K562 (cell line): ENCODE measurements around the gene UBXN4. TPM values are rescaled to one million over a fixed set of nuclear protein-coding genes. Genes with fewer than 3 reads are reported as not detected.

Experiments
- ADNP ChIP-seq: fragments of 200-800 bp; sonication (Bioruptor generic); IDR thresholded peaks from 2 replicates; pipeline ENCODE4 v1.6.1; 2016; ENCODE audit warnings: missing genetic modification characterization, missing compliant biosample characterization
- ATF6 ChIP-seq: sonication (generic); formaldehyde crosslinking; IDR thresholded peaks from 2 replicates; pipeline ENCODE4 v1.4.0; 2020; ENCODE audit warnings: mild to moderate bottlenecking, missing genetic modification reagents
- CEBPG ChIP-seq, 3 experiments: fragments of 200-800 bp in 1 of 3; sonication (Bioruptor generic) in 1 of 3; sonication (generic) in 1 of 3; formaldehyde crosslinking in 1 of 3; IDR thresholded peaks in 2 of 3; conservative IDR thresholded peaks in 1 of 3; 2 replicates each; pipeline versions ENCODE4 v1.6.1 to v1.8.0; 2016 to 2022; ENCODE audit warnings: missing compliant biosample characterization in 2 of 3, missing genetic modification characterization in 2 of 3, mild to moderate bottlenecking in 1 of 3, missing genetic modification reagents in 1 of 3
- CREB3 ChIP-seq: fragments of 450-650 bp; conservative IDR thresholded peaks from 2 replicates; pipeline ENCODE4 v1.6.1; 2016; ENCODE audit warnings: missing genetic modification characterization, low read depth, mild to moderate bottlenecking, missing compliant biosample characterization, moderate library complexity
- FOXA1 ChIP-seq: fragments of 450-650 bp; IDR thresholded peaks from 2 replicates; pipeline ENCODE4 v1.6.1; 2016; ENCODE audit warnings: mild to moderate bottlenecking, borderline replicate concordance
- GTF2A2 ChIP-seq: IDR thresholded peaks from 2 replicates; pipeline ENCODE4 v1.6.1; 2016; ENCODE audit warnings: mild to moderate bottlenecking, missing genetic modification characterization, missing compliant biosample characterization
- MITF ChIP-seq: IDR thresholded peaks from 2 replicates; pipeline ENCODE4 v1.6.1; 2014; ENCODE audit warnings: antibody characterized with exemption
- MXD1 ChIP-seq: fragments of 250-450 bp; sonication (Bioruptor Pico); IDR thresholded peaks from 2 replicates; pipeline ENCODE4 v1.8.0; 2021; ENCODE audit warnings: borderline replicate concordance, mild to moderate bottlenecking, moderate library complexity; ENCODE audit not compliant: poor library complexity, severe bottlenecking
- NCOR1 ChIP-seq: fragments of 450-650 bp; IDR thresholded peaks from 2 replicates; pipeline ENCODE4 v1.6.1; 2016; ENCODE audit warnings: mild to moderate bottlenecking, moderate library complexity
- NR0B1 ChIP-seq: fragments of 450-650 bp; IDR thresholded peaks from one replicate; pipeline ENCODE4 v1.6.1; 2018; ENCODE audit warnings: mild to moderate bottlenecking, moderate library complexity; ENCODE audit not compliant: partially characterized antibody
- NR2F6 ChIP-seq: fragments of 450-650 bp; formaldehyde crosslinking; IDR thresholded peaks from 2 replicates; pipeline ENCODE4 v1.4.0; 2020; ENCODE audit warnings: mild to moderate bottlenecking
- POLR2H ChIP-seq: IDR thresholded peaks from 2 replicates; pipeline ENCODE4 v1.6.1; 2016; ENCODE audit warnings: missing genetic modification characterization, low read depth, mild to moderate bottlenecking, control low read depth, missing compliant biosample characterization, moderate library complexity
- RFX7 ChIP-seq: fragments of 250-450 bp; sonication (Bioruptor Pico); IDR thresholded peaks from 2 replicates; pipeline ENCODE4 v1.5.1; 2021; ENCODE audit warnings: mild to moderate bottlenecking
- SMAD2 ChIP-seq: fragments of 150-350 bp; IDR thresholded peaks from 2 replicates; pipeline ENCODE4 v1.6.1; 2014; ENCODE audit warnings: low read depth, mild to moderate bottlenecking, low read length
- THRAP3 ChIP-seq: fragments of 450-650 bp; IDR thresholded peaks from 2 replicates; pipeline ENCODE4 v1.6.1; 2016; ENCODE audit warnings: mild to moderate bottlenecking, inconsistent platforms, borderline replicate concordance
- ZFP91 ChIP-seq: sonication (generic); formaldehyde crosslinking; IDR thresholded peaks from 2 replicates; pipeline ENCODE4 v1.8.0; 2022; ENCODE audit warnings: mild to moderate bottlenecking, missing genetic modification reagents
- ZNF695 ChIP-seq: fragments of 450-650 bp; formaldehyde crosslinking; IDR thresholded peaks from 2 replicates; pipeline ENCODE4 v1.4.0; 2020; ENCODE audit warnings: mild to moderate bottlenecking, moderate library complexity
- ZNF76 ChIP-seq: fragments of 250-450 bp; sonication (Bioruptor Pico); IDR thresholded peaks from 2 replicates; pipeline ENCODE4 v1.4.0; 2020; ENCODE audit warnings: mild to moderate bottlenecking, moderate library complexity, borderline replicate concordance
- polyA plus RNA-seq, 8 experiments: library from polyadenylated mRNA; depleted of rRNA in 4 of 8; stranded (reverse) in 5 of 8; unstranded in 3 of 8; fragments of >200 nt; fragmentation: Nextera tagmentation in 2 of 8; fragmentation: Illumina TruSeq in 1 of 8; extraction: Ambion mirVana in 2 of 8; extraction: Trizol in 1 of 8; gene quantifications; 2 replicates each; pipeline versions ENCODE4 v1.2.1 to v1.2.3, GENCODE V29; 2011 to 2014; ENCODE audit warnings: inconsistent platforms in 1 of 8, missing spikeins in 1 of 8
- total RNA-seq, 7 experiments: library from RNA; depleted of rRNA in 6 of 7; stranded (reverse); fragments of >200 nt in 6 of 7; fragmentation: Illumina TruSeq in 2 of 7; extraction: Trizol in 2 of 7; gene quantifications; 2 replicates each; pipeline versions ENCODE4 v1.2.1 to v1.2.3, GENCODE V29; 2011 to 2021; ENCODE audit warnings: low replicate concordance in 1 of 7

Gene UBXN4
- total and polyA plus RNA-seq, 9 of the 15 experiments (the other 6 are each of a cell fraction or from before 2014, with no cell fraction given): 30.4 to 127 (median 55.3) TPM

- TF ChIP-seq NR2F6 (no peak), GTF2A2 (tag) (0 out of 2 replicates have a peak, but pooled peaks have one; percentile 44), ZNF76 (CRISPR knock-in tag) (no peak), NR0B1 (no peak), NCOR1 (no peak), SMAD2 (no peak), MXD1 (no peak), CREB3 (tag) (no peak), ZFP91 (CRISPR knock-in tag) (no peak), RFX7 (CRISPR knock-in tag) (no peak), ZNF695 (CRISPR knock-in tag) (no peak), THRAP3 (no peak), ADNP (tag) (peak; percentile 93; the same call in 1 of the 2 replicates), POLR2H (tag) (no peak; the same call in 1 of the 2 replicates), CEBPG (CRISPR knock-in tag; IDR thresholded peaks at IDR 0.05) (no peak), CEBPG (tag; conservative IDR thresholded peaks at IDR 0.05 in 1 of 2, IDR thresholded peaks at IDR 0.05 in 1 of 2) (no peak), FOXA1 (no peak), MITF (no peak), ATF6 (CRISPR knock-in tag) (no peak)
Measured at GRCh38 chr2:135741395-135742324, at the start of gene UBXN4 (continued).
